NOMO-1 treated with dmso at 0.1 percent for 144 hours (cell line): Measurements from ENCODE around the gene RPL34.

Experiments
- DNase-seq: peaks from one replicate; lab custom pipeline; 2025; ENCODE audit not compliant: unreplicated experiment; lab: John Stamatoyannopoulos, UW

RPL34 gene

DNA sequence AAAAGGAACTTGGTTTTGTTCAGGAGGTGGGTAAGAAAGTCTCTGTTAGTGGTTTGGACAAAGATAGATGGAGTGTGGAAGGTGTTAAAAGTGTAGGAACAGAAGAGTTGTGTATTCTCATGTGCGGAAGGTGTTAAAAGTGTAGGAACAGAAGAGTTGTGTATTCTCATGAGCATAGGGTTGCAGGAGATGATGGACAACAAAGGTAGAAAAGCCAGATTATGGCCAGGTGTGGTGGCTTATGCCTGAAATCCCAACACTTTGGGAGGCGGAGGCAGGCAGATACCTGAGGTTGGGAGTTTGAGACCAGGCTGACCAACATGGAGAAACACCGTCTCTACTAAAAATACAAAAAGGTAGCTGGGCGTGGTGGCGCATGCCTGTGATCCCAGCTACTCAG, 2.5 kb downstream of the RPL34 start:
- no peak for DNase-seq

DNA sequence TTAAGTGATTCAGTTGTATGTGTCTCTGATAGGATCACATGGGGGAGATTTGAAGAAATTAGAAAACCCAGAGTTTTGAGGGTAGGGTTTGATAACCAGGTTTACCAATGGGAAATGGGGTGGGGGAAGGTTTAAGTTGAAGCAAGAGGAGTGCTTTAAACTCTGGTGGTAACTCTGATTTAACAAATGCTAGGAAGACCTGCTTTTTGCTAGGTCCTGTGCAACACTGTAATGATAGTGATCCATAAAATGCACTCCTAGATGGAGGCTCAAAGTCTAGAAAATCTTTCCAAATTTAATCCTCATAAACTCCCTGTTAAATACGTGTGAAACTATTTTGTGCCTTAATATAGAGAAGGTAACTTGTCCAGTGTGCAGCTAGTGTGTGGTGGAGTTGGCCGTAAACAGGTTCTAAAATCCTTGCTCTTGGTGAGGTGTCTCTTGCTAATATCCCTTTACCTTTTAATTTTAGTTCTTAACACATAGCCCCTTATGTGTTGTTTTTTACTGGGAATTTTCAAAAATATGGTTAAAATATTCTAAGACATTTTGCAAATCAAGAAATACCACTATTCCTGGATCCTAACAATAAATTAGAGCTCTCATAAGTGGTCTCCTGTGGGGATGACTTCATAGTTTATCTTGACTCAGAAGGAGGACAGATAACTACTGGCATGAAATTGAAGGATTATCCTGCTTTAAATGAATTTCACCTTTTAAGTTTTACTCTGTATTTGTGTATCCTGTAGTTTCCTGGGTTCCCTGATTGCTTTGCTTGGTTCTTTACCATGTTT, 4.1 kb downstream of the RPL34 start:
- DNase-seq: no peak

DNA sequence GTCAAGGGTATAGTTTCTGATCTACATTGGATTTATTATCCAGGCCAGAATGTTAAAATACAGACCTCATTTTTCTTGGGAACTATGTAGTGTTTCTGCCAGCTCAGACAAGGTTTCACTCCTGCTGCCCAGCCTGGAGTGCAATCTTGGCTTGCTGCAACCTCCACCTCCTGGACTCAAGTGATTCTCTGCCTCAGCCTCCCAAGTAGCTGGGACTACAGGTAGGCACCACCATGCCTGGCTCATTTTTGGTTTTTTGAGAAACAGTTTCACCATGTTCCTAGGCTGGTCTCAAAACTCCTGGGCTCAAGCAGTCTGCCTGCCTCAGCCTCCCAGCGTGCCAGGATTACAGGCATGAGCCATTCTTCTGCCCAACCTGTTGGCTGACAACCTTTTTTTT, 5.7 kb downstream of the RPL34 start:
- no peak for DNase-seq

DNA sequence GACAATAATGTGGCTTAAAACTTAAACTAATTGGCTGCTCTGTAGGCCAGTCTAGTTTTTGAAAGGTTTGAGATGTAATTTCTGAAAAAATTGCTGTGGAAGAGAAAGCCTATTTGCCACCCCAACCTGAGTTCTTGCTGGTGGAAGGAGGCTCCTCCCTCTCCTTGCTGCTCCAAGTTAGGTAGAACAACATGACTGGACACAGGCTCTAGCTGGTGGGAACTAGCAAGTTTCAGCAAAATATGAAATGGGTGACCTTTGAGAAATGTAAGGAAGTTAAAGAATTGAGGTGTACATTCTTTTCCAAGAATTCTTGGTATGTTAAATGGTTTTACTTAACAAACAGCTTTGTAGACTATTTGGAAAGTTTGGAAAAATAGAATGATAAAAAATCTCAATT, 8.0 kb downstream of the RPL34 start:
- DNase-seq: no peak

DNA sequence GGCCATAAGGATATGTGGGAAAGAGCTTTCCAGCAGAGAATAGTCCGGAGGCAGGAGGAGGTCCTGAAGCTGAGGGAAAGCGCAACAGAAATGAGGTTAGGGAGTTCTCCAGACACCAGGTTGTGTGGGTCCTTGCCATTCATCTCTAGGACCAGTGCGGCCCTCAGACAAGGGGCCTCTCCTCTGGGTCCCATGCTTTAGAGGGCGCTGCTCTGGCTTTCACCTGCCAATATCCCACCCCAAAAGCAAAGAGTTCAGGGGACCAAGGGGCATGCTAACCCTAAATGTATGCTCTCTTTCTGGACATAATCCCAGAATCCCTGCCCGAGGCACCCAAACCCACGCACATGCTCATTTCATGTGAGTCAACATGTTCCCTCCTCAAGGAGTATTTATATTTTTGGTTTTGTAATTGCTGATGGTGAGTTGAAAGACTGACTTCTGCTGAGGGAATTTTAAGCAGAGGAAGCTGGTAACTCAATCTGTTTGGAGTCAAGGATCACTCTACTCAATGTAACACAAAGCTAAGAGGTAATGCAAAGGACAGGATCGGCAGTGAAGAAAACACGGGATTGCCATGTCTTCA, 14.8 kb downstream of the RPL34 start:
- no peak for DNase-seq

DNA sequence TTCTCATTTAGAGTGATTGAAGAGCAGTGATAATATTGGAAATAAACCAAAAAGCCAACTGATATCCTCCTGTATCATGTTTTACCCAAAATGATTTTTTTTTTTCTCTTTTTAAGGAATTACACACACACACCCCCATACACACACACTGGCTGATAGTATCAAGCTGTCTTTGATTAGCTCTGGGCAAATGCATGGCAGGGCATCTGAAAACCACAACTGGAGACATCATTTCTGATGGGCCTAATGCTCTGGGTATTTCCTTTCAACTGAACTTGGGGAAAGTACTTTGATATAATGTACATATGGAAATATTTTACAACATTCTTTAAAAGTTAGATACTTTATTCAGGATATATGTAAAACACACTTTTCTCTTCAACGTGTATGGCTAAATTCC, 15.9 kb downstream of the RPL34 start:
- no peak for DNase-seq

DNA sequence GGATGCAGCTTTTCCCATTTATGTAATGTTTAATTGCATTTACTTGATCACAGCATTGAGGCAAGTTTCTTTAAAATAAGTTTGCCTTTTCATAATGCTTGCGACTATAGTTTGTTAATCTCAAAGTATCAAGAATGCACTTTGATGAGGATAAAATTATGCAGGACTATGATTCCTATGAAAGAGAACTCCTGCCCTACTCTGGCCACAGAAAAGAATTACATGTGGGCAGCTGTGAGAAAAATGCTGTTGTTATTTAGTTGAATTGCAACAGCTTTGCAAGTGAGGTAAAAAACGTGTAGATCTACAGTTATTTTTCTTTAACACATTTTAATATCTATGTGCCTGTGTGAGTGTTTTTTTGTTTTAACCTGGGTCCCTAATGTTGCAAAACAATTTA, 17.5 kb downstream of the RPL34 start:
- DNase-seq: no peak

DNA sequence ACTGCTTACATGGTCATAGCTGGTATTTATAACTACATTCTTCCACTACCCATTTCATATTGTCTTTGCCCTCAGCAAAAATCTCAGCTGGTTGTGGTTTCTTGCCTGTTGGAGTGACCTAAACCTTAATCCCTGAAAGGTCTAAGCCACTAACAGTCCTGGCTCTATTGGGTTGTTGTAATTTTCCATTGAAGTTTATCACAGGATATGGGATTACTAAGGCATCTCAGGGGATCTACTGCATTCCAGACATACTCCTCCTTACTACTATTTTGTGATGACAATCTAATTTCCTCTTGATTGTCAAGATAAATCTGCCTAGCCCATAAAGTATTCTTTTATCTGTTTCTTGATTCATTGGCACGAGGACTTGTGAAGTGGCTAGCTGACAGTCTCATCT, 23.9 kb downstream of the RPL34 start:
- no peak for DNase-seq

DNA sequence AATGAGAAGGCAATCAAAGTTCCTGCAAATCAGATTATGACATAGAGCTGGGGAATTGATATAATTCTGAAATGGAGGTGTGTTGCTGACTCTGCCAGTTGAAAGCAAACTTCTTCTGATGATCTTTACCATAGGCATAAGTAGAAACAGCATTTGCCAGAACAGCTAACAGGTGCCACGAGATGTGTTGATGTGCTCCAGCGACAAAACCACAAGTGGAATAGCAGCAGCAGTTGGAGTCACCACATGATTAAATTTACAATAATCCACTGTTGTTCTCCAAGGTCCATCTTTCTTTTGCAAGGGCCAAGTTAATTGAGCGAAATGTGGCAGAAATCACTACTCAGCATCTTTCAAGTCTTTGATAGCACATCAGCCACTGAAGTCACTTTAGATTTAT, 26.3 kb downstream of the RPL34 start:
- DNase-seq: no peak

DNA sequence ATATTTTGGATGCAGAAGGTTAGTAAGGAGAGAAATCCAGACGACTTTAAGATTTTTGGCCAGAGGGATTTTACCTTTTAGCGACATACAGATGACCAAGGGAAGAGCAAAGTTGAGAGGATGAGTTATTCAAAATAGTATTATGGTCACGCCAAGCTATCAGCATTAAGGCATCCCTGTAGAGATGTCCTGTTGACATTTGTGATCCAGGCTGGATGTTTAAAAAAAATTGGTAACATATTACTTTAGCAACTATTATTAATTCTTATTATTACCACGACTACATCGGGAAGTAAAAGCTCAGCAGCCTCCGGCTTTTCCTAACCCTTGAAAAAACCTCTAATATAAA, 29.5 kb downstream of the RPL34 start:
- no peak for DNase-seq

DNA sequence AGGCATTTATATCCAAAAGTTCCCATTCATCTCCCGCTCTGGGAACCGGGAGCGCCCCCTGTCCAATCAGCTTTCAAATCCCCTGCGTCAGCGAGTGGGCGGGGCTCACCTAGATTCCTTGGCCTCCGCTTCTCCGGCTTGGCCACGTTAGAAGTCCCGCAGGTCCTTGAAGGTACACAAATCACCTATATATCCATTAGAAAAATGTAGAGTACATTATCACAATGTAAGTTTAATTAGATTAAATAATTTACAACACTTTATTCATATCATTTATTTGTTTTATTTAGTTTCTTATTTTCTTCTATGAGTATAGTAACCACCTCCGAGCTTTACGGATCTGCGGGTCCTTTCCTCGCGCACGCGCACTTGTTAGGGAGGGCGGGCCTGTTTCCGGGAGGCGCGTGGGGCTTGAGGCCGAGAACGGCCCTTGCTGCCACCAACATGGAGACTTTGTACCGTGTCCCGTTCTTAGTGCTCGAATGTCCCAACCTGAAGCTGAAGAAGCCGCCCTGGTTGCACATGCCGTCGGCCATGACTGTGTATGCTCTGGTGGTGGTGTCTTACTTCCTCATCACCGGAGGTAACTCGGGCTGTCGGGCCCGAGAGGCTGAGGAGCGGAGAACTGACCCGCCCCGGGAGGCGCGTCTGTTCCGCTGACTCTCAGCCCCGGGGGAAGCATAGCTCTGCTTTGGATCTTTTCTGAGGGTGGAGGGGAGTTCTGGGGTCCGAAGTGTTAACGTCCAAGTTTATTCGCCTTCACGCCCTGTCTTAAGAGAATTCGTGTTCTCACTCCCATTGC, 30.0 kb downstream of the RPL34 start, which contains the start of gene OSTC:
Gene OSTC (plus strand): TSS at position 388 of the 802 bp plus-strand sequence. CDS start 57 bp downstream, at position 445.
- peak; percentile 86 for DNase-seq

DNA sequence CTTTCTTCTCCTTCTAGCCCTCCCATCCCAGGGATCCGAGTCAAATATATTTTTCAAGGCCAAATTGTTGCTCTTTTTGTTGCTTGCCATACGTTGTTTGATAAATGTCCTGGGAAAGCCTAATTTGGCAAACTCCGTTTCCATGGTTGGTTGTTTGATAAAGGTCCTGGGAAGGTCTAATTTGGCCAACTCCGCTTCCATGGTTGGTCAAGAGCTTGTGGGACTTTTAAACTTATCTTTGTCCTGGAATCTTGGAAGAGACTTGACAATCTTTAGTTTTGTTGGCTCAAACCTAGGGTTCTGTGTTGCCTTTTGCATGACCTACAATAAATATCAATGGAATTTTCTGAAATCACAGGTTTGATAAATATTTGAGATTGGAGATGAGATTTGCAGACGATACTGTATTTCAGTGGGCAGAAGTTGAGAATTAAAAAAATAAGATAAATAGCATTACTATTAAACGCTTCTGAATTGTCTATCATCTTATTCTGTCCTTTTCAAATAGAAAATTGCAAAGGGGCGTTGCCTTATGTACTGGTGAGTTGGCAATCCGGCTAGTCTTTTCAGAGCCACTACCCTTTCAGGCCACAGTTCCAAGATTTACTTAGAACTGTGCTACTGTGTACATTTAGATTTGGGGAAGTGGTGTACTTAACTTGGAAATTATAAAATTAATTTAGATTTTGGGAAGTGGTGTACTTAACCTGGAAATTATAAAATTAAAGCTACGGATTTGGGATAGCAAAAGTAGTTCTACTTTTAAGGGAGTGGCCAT, 30.8 kb downstream of the RPL34 start:
- peak; percentile 55 for DNase-seq

DNA sequence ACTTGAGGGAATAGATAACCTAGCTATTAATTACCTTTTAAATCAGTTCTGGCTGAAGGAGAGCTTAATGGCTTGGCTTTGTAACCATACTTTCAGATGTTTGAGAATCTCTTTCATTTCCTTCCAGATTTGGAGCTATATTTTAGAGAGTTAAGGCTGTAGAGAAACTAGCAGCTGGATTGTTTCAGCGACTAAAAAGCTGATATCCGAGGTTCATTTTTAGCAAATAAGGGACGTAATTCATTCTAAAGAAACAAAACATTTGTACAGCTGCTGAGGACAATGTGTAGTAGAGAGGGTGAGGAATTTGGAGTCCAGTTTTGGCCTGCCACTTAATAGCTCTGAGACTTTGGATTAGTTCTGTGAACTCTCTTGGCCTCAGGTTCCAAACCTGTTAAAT, 42.3 kb downstream of the RPL34 start:
- DNase-seq: no peak

DNA sequence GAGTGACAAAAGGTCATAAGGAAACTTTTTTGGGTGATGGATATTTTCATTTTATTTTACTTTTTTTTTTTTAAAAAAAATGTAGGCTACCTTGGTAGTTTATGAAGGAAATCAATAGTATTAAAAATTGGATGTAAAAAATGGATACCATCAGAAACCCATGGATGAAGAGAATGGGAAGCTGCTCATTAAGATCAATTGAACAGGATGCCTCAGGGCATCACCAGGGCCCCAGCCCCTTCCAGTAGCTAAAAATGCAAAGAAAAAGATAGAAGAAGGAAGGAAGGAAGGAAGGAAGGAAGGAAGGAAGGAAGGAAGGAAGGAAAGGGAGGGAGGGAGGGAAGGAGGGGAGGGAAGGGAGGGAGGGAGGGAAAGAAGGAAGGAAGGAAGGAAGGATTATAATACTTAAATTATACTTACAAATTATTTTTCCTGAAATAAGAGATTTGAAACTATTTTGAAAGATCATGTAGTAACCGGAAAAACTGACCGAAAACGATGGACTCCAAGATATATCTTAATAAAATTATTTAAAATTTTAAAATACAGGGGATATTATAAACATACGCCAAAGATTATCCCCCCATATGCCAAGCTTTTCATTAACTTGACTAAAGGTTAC, 54.1 kb downstream of the RPL34 start:
- DNase-seq: no peak
